Left lung (tissue), 10 donors: ENCODE measurements around the gene HCN1. TPM values are rescaled to one million over a fixed set of nuclear protein-coding genes. Genes with fewer than 3 reads are reported as not detected.

ENCODE experiments used
- ATAC-seq: fragments of 200-7000 bp; cut with Tn5 transposase; one replicate; pipeline ENCODE4 v1.9.1; 2020; ENCODE audit warnings: moderate library complexity
- DNase-seq, 4 donors: peaks; one replicate each; pipeline ENCODE4 v3.0.0-alpha.2; 2013 to 2020
- H3K27ac ChIP-seq, 2 donors: fragments of 200-600 bp; sonication (generic) in 1 of 2; one replicate each; pipeline versions ENCODE4 v1.5.0 to v1.8.0; 2020 to 2021
- H3K27me3 ChIP-seq, 2 donors: fragments of 200-600 bp; sonication (generic) in 1 of 2; one replicate each; pipeline versions ENCODE4 v1.5.0 to v1.8.0; 2020 to 2021
- H3K36me3 ChIP-seq, 2 donors: fragments of 200-600 bp; sonication (generic) in 1 of 2; one replicate each; pipeline versions ENCODE4 v1.5.0 to v1.8.0; 2020 to 2021
- H3K4me1 ChIP-seq, 2 donors: fragments of 200-600 bp; one replicate each; pipeline ENCODE4 v1.8.0; 2021
- H3K4me3 ChIP-seq, 2 donors: fragments of 200-600 bp; sonication (generic) in 1 of 2; one replicate each; pipeline versions ENCODE4 v1.5.0 to v1.8.0; 2020 to 2021; ENCODE audit warnings: mild to moderate bottlenecking in 1 of 2
- H3K9me3 ChIP-seq, 2 donors: fragments of 200-600 bp; sonication (generic) in 1 of 2; one replicate each; pipeline versions ENCODE4 v1.5.0 to v1.8.0; 2020 to 2021
- CTCF ChIP-seq, 2 donors: fragments of 200-600 bp; sonication (generic) in 1 of 2; IDR thresholded peaks; one replicate each; pipeline versions ENCODE4 v1.5.0 to v1.8.0; 2021; ENCODE audit warnings: antibody characterized with exemption in 2 of 2
- intact Hi-C, 2 donors: fragments of 100-400 bp; cut with DNase I; formaldehyde crosslinking; loops; one replicate each; pipeline versions ENCODE4 v1.11.2 to v1.14.2; 2022
- polyA plus RNA-seq, 6 donors: library from polyadenylated mRNA; unstranded; fragments of 120-200 nt; gene quantifications; one replicate each; pipeline ENCODE4 v1.2.1, GENCODE V29; 2013; ENCODE audit not compliant: insufficient read length in 6 of 6
- total RNA-seq, 2 donors: library from RNA; stranded (reverse); fragmentation: NEBNext Ultra II Directional; extraction: Animal tissue kit (Norgen Biotek cat#: 25700); gene quantifications; one replicate each; pipeline ENCODE4 v1.2.1, GENCODE V29; 2021
- donor health status: DM: no; HTN: yes; CAD: no.
- donor health status: DM: no; HTN: no; CAD: no.

Gene HCN1
- total and polyA plus RNA-seq, 8 donors, result 0.04 to 0.47 (median 0.06) TPM; not detected in 1

GRCh38 chr5:45281081-45281480 is 415.1 kb downstream of the HCN1 start:
- Histone ChIP-seq H3K27ac (no peak overlapping the region), H3K4me1 (no peaks in the 10 kb centered on the region), H3K27me3 (no peaks in the 10 kb centered on the region), H3K9me3 (no peaks in the 10 kb centered on the region), H3K4me3 (no peak overlapping the region), H3K36me3 (no peaks in the 10 kb centered on the region)
- DNase-seq, result no peak
- intact Hi-C loops, result no loop called here
- TF ChIP-seq CTCF (IDR thresholded peaks at IDR 0.05), result no peak
- ATAC-seq, result no peak

GRCh38 chr5:45279109-45279508 is 417.1 kb downstream of the HCN1 start:
- DNase-seq (no peak), ATAC-seq (no peak)
- Histone ChIP-seq H3K27me3 (no peaks in the 10 kb centered on the region), H3K36me3 (no peaks in the 10 kb centered on the region), H3K4me3 (no peak overlapping the region), H3K4me1 (no peaks in the 10 kb centered on the region), H3K27ac (no peak overlapping the region), H3K9me3 (peaks cover 0 to 2% of the 10 kb centered on the region in 2 donors)
- TF ChIP-seq CTCF (IDR thresholded peaks at IDR 0.05), result no peak
- intact Hi-C loops, result no loop called here

- no peak for DNase-seq
- Histone ChIP-seq H3K27ac (no peak overlapping the region), H3K9me3 (peaks cover 0 to 2% of the 10 kb centered on the region in 2 donors), H3K27me3 (no peaks in the 10 kb centered on the region), H3K36me3 (no peaks in the 10 kb centered on the region), H3K4me1 (no peaks in the 10 kb centered on the region), H3K4me3 (no peak overlapping the region)
- ATAC-seq, result no peak
- TF ChIP-seq CTCF (IDR thresholded peaks at IDR 0.05), result no peak
- intact Hi-C loops, result no loop called here
These were observed 418.3 kb downstream of the HCN1 start for GRCh38 chr5:45277860-45278259.

- intact Hi-C loops, result no loop called here
- Histone ChIP-seq H3K27ac (no peak overlapping the region), H3K9me3 (peaks cover 0 to 2% of the 10 kb centered on the region in 2 donors), H3K36me3 (no peaks in the 10 kb centered on the region), H3K27me3 (no peaks in the 10 kb centered on the region), H3K4me1 (no peaks in the 10 kb centered on the region), H3K4me3 (no peak overlapping the region)
- ATAC-seq, result peak; percentile 61
- no peak for TF ChIP-seq CTCF (IDR thresholded peaks at IDR 0.05)
- DNase-seq, result no peak
These were observed 421.9 kb downstream of the HCN1 start for GRCh38 chr5:45274241-45274640.

- Histone ChIP-seq H3K27ac (no peak overlapping the region), H3K27me3 (no peaks in the 10 kb centered on the region), H3K4me3 (no peak overlapping the region), H3K9me3 (peaks cover 0 to 2% of the 10 kb centered on the region in 2 donors), H3K4me1 (no peaks in the 10 kb centered on the region), H3K36me3 (no peaks in the 10 kb centered on the region)
- ATAC-seq (no peak), DNase-seq (no peak)
- no peak for TF ChIP-seq CTCF (IDR thresholded peaks at IDR 0.05)
- intact Hi-C loops, result no loop called here
These were observed 424.6 kb downstream of the HCN1 start for GRCh38 chr5:45271626-45272025.
